GM18861 (cell line): ENCODE data around the gene CHRNG.

Experiments used
- ATAC-seq: cut with Tn5 transposase; IDR thresholded peaks from one replicate; pipeline ENCODE4 v1.9.1; 2021; ENCODE audit not compliant: unreplicated experiment

CHRNG gene

DNA sequence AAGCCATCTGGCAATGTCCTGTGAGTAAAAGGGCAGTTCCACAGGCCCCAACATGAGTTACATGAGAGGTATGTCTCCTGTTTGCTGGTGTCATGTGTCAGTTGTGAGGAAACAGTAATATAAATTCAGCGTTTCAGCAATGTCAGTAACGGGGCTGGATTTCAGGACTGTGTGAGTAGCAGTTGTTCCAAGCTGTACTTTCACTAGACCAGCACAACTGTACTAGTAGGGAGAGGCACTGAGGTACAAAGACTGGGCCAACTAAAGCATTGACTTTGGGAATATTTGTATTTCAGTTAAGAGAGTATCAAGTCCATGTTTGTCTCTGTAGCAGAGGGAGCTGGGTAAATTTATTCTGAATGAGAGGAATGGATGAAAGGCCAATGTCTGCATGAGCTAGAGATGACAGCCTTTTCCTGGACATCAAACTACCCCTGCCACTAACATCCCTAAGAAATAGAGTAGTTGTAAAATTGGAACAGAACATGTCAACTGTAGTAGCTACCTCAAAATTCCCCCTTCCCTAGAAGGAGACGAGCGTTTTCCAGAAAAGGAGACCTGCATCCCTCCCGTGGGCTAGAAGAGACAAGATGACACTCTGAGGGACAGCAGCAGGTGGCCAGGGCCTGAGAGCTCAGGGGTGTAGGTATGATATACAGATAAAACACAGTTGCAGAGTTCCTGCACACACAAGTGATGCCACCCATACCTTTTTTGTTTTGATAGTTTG lies 35.3 kb downstream of the CHRNG start:
- ATAC-seq = no peak

DNA sequence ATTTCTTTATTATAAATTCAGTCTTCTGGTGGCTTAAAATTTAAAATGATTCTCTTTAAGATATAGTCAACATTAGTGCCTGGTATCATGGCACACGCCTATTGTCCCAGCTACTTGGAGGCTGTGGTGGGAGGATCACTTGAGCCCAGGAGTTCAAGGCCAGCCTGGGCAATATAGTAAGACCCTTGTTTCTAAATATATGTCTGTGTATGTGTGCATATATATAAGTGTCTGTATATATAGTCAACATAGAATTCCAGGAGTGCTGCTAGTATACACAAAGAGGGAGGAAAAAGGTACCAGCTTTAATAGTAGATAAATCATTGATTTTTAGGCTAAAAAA lies 35.9 kb downstream of the CHRNG start:
- ATAC-seq = no peak

DNA sequence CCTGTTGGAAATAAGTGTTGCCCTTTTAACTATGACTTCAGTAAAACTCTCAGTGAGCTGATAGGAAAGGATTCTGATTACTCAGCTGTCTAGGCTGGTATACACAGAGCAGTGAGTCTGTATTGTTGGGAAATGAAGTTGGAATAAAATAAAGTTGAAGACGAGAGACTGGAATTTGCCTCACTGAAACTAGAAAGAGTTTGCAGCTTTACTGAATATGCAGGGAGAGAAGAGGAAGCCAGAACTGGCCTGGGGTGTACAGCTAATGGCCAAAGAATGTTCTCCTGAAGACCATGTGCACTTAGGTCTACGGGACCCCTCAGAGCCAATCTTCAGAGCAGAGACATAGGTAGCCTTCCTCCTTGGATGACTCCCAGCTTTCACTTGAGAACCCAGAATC lies 37.5 kb downstream of the CHRNG start:
- ATAC-seq = no peak

DNA sequence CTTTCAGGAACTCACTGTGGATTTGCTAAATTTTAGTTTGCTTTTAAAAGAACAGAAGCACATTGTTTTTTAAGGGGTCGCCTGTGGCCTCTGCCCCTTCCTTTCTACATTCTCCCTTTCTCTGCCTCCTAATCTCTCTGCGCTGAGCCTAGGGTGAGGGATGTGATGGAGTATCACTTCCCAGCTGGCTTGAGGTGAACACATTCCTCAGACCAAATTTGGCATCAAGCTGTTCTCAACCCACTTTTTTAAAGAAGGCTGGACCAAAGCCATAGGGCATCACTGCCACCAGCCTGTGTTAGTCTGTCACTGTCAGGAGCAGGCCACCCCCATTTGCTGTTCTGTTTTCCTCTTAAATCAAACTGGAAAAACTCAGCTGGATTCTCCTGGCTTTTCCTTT lies 38.3 kb downstream of the CHRNG start:
- ATAC-seq = no peak

DNA sequence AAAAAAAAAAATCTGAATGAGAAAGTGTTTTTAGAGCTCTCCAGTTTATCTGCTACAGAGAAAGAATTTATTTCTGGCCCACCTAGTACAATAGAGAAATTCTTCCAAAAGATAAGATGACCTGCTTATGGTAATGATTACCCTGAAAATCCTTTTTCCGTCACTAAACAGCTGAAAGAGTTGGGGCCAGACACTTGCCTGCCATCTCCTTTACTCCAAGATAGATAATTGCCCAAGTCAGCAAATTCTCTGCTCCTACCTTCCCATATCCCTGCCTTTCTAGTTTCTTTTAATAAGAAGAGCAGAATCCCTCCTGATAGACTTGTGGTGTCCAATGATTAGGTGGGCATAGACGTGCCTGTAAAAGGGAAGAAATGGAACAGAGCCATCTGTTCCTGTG lies 39.1 kb downstream of the CHRNG start:
- ATAC-seq = no peak

DNA sequence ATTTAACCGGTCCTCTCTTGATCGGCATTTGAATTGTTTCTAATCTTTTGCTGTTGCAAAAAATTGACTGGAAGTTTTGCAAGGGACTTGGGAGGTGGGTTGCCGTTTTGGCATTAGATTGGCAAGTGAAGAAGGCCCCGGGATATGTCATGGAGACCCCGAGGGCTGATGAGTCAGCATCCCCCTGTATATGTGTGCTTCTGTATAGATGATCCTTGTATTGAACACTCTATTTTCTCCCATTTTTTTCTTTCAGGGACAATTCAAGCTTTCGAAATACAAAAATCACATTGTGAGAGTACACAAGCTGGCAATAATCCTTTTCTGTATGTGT lies 41.1 kb downstream of the CHRNG start:
- ATAC-seq = no peak

DNA sequence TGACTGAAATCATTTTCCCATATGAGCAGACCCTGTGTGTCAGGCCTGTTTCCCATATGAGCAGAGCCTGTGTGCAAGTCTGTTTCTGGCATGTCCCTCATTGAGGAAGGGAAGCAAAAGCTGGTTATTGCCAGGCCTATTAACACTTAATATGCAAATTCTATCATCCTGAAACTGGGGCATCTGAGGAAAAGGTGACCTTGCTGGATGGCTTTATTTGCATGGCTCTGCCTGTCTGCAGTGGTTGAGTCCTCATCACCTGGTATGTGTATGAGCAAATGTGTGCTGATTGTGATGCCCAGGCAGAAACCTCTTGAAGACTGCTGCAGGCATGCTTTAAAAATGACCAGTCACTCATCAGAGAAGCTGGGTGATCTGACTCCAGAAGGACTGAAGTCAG lies 42.2 kb downstream of the CHRNG start:
- ATAC-seq = peak; percentile 53

DNA sequence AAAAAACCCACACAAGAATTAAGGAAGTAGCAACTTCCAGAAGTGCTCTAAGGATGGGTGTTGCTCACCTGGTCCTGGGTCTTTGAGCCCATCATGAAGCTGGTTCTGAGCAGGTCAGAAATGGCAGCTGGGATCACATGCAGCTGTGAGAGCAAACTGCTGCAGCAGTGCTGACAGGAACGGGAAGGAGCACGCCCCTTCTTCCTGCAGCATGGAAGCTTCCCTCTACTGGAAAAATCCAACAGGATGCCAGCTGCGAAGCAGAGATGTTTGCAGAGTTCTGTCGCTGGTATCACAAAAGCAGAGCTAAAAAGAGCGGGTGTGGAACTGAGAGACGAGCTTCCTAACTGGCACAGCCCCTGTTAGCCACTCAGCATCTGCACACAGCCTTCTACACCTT lies 44.7 kb downstream of the CHRNG start:
- no peak for ATAC-seq

DNA sequence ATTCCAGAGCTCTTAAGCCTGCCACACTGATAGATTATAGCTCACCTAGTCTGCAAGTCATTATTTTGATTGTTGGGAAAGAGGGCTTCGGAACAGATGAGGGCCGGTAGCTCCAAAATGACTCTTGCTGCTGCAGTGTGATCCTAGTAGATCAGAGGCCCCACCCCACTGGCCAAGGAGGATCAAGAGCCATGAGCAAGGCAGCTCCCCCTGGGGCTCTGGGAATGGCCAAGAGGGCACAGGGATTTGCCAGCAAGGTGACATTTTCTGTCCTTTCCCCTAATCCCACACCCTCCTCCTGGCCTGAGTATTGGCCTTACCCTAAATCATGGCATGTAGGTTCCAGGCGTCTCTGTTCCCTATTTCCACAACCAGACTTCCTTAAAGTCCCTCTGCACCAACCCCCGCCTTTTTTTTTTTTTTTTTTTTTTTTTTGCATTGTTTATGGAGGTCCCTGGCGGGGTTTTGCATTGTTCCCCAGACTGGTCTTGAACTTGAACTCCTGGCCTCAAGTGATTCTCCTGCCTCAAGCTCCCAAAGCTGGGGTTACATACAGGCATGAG lies 47.5 kb downstream of the CHRNG start:
- ATAC-seq = no peak

DNA sequence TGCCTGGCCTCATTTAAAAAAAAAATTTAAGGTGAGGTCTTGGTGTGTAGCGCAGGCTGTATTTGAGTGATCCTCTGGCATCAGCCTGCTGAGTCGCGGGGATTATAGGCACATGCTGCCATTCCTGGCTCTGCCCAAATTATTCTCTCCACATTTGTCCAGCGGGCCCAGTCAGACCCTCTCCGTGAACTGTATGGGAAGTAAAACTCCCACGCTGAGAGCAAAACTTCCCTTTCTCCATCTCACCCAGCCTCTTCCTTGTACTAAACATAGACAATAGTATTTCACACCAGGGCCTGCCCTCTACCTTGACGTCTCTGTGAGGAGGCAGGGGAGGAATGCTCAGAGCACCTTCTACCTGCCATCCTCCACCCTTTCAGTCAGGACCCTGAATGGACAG lies 48.0 kb downstream of the CHRNG start:
- no peak for ATAC-seq

DNA sequence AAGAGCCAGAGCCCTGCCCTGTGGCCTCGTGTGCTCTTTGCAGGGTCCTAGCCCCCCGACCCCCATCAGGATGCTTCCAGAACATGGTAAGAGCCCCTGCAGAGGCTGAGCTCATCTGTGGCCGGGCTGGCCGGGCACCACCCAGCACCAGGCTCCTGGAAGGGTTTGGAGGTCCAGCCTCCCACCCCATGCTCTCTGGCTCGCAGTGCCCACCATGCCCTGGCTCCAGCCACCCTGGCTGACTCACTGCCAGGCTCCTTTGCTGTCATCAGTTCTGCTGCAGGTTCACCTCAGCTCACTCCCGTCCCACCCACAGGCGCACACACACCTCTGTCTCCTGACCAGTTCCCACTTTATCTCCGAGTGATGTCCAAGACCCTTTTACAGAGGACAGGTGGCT lies 48.5 kb downstream of the CHRNG start:
- ATAC-seq = no peak

DNA sequence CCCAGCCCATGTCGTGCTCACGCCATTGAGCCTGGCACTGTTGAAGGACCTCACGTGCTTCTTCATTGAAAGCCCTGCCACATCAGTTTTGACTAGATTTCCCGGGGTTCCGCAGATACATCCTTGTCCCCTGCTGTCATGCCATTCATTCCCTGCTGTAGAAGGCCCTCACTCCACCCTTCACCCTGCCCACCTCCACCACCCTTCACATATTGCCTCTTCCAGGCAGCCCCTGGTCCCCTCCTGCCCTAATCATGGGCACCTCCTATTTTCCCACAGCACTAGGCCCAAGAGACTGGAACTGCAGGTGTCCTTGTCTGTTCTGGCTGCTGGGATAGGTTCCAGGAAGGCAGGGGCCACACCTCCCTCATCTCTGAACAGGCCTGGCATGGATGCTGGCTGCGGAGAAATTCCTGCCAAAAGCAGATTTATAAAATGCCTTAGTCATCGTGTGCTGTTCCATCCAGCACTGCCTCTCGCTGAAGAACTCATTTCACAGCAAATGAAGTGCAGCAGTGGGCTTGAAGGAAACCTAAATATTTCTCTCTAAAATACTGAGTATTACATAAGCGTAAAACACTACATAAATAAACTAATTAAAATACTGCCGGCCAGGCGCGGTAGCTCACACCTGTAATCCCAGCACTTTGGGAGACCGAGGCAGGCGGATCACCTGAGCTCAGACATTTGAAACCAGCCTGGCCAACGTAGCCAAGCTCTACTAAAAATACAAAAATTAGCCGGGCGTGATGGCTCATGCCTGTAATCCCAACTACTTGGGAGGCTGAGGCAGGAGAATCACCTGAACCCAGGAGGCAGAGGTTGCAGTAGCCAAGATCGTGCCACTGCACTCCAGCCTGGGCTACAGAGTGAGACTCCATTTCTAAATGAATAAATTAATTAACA lies 49.4 kb downstream of the CHRNG start:
- no peak for ATAC-seq

DNA sequence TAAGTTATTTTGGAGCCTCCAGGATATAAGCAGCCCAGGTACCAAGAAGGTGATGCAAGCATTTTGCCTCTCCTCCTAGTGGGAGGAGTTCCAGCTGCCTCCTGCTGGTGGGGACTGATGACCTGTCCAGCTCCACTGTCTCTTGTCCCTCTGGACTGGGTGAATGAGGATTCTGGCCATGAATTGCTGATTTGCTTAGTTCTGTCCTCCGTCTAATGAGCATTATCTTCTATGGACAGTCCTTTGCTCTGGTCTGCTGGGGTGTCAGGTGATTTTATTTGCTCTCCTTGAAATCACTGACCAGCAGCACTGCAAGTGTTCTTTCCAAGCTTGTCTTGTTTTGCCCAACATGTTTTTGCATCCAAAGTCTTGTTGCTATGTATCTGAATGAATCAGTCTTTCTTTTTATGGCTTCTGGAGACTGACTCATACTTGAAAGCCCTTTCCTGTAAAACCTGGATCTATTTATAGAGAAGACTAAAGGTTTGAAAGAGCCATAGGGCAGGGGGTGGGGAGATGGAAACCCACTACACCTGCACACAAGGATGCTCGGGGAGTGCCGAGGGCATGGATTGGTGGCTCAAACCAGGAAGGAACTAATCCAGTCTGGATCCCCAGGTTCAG lies 53.4 kb downstream of the CHRNG start:
- no peak for ATAC-seq

DNA sequence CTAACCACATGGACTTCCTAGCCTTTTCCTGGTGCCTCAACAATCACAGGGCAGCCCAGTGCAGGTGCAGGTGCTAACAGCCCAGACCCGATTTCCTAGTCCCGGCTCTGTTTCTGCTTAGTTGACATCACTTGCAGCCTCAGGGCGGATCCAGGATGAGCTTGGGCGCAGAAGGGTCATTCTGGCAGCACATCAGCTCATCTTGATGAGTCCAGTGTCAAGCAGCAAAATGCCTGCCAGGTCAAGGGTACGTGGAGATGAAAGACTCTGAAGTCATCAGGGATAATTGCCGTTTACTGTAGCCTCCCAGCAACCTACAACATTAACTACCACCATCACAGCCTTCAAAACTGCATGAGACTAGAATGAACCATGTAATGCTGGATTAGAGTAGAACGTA lies 54.5 kb downstream of the CHRNG start:
- ATAC-seq = no peak
